ENCODE measurements around the gene MRPL10. TPM values are rescaled to one million over a fixed set of nuclear protein-coding genes. Genes with fewer than 3 reads are reported as not detected.

The MRPL10 gene
- total RNA-seq, 1 experiment from 2014 or later, result 67.2 TPM

GRCh38 chr17:47815106-47815918, 16.0 kb downstream of the MRPL10 start:
- no peaks in the 10 kb centered on the region; a peak in 1 of 5 replicates for H3K9me3 Mint-ChIP-seq
- peak overlapping the region in 2 of 3 experiments; percentile 29 to 74; a peak in 2 of 7 replicates for H3K27ac Mint-ChIP-seq
- H3K27ac ChIP-seq (ENCODE audit: insufficient read length, low read depth, low read length), result no peak overlapping the region
- H4K91ac ChIP-seq (ENCODE audit: insufficient read length, low read depth, low read length), result no peak overlapping the region
- H4K8ac ChIP-seq (replicated peaks; ENCODE audit: insufficient read length, low read depth, low read length), result no peak overlapping the region
- H2AFZ ChIP-seq (ENCODE audit: low read length), result no peak overlapping the region
- no peaks in the 10 kb centered on the region for H4K20me1 ChIP-seq (ENCODE audit: control insufficient read depth, insufficient read depth, insufficient read length)
- H2AK5ac ChIP-seq (ENCODE audit: insufficient read length, low read length), result no peak overlapping the region
- no peak overlapping the region for H3K14ac ChIP-seq (ENCODE audit: insufficient read depth, low read length)
- no peaks in the 10 kb centered on the region for H3K27me3 ChIP-seq (ENCODE audit: insufficient read depth, low read length)
- no peak overlapping the region for H2BK15ac ChIP-seq (ENCODE audit: low read depth, low read length)
- H3K79me1 ChIP-seq (ENCODE audit: insufficient read depth, low read depth, low read length, poor library complexity, severe bottlenecking), result no peaks in the 10 kb centered on the region
- no peak overlapping the region for H4K5ac ChIP-seq (ENCODE audit: insufficient read length, low read depth, low read length)
- H3K36me3 Mint-ChIP-seq (ENCODE audit: insufficient read depth in 1 of 3, low read depth in 3 of 3), result peaks cover 0 to 12% (median 0%) of the 10 kb centered on the region in 3 experiments; a peak in 3 of 7 replicates
- no CpG with 5 or more reads among the region's 21 CpGs for WGBS (ENCODE audit: extremely low coverage, insufficient read length, low lambda C conversion rate)
- H3K4me1 Mint-ChIP-seq, result peaks cover 2 to 3% of the 10 kb centered on the region in 2 experiments; a peak in 3 of 4 replicates
- no peaks in the 10 kb centered on the region for H3K4me1 ChIP-seq (ENCODE audit: insufficient read depth, low read length)
- H3K9me3 ChIP-seq (ENCODE audit: control insufficient read depth, low read depth, low read length), result no peaks in the 10 kb centered on the region
- no peak overlapping the region for H3K9ac ChIP-seq (ENCODE audit: extremely low read depth, insufficient read length, low read length)
- H3K18ac ChIP-seq (ENCODE audit: insufficient read length, low read depth, low read length), result no peak overlapping the region
- no peaks in the 10 kb centered on the region for H3K23me2 ChIP-seq (ENCODE audit: insufficient read length, low read depth, low read length, poor library complexity, severe bottlenecking)
- no peak overlapping the region for H3K23ac ChIP-seq (ENCODE audit: insufficient read length, low read depth, low read length)
- no peak overlapping the region for H3K4me3 Mint-ChIP-seq
- no peak for TF ChIP-seq CTCF (conservative IDR thresholded peaks at IDR 0.05)
- no peak overlapping the region for H2BK12ac ChIP-seq (ENCODE audit: insufficient read length, low read depth, low read length)
- H2BK120ac ChIP-seq (ENCODE audit: low read depth, low read length, poor library complexity, severe bottlenecking), result no peak overlapping the region
- no peak overlapping the region for H3K4me2 ChIP-seq (ENCODE audit: insufficient read depth, insufficient read length, low read length)
- no peak for DNase-seq
- H3T11ph ChIP-seq (ENCODE audit: low read length), result no peak overlapping the region
- no peak overlapping the region for H3K4ac ChIP-seq (ENCODE audit: low read depth, low read length)
- H2BK20ac ChIP-seq (ENCODE audit: low read depth, low read length, poor library complexity, severe bottlenecking), result no peak overlapping the region
- H2BK5ac ChIP-seq (ENCODE audit: insufficient read length, low read length), result no peak overlapping the region
- H3K56ac ChIP-seq (ENCODE audit: insufficient read length, low read depth, low read length), result no peak overlapping the region
- H3K79me2 ChIP-seq (ENCODE audit: insufficient read depth, low read length), result no peaks in the 10 kb centered on the region
- no peaks in the 10 kb centered on the region for H3K27me3 Mint-ChIP-seq (ENCODE audit: low read depth)

Measured in H9 (cell line).